Measurements from ENCODE around the gene HOXC6. TPM values are rescaled to one million over a fixed set of nuclear protein-coding genes. Genes with fewer than 3 reads are reported as not detected.

Gene HOXC6
- total RNA-seq, 1 donor from 2014 or later: 2.7 TPM

- peak; percentile 32 for TF ChIP-seq CTCF (conservative IDR thresholded peaks at IDR 0.05; ENCODE audit: low read depth, low read length)
- no peak overlapping the region for H3K4me3 ChIP-seq (ENCODE audit: low read depth, low read length)
- DNase-seq (ENCODE audit: low read depth): no peak
Measured at GRCh38 chr12:54012631-54013409, 15.4 kb upstream of the HOXC6 start.

GRCh38 chr12:54014377-54015017 is 13.7 kb upstream of the HOXC6 start:
- DNase-seq (ENCODE audit: low read depth): no peak
- peak overlapping the region; percentile 39 for H3K4me3 ChIP-seq (ENCODE audit: low read depth, low read length)
- no peak for TF ChIP-seq CTCF (conservative IDR thresholded peaks at IDR 0.05; ENCODE audit: low read depth, low read length)

- no peak overlapping the region for H3K4me3 ChIP-seq (ENCODE audit: low read depth, low read length)
- no peak for DNase-seq (ENCODE audit: low read depth)
- no peak for TF ChIP-seq CTCF (conservative IDR thresholded peaks at IDR 0.05; ENCODE audit: low read depth, low read length)
Measured at GRCh38 chr12:54015018-54015931, 13.0 kb upstream of the HOXC6 start.

- TF ChIP-seq CTCF (conservative IDR thresholded peaks at IDR 0.05; ENCODE audit: low read depth, low read length): no peak
- no peak for DNase-seq (ENCODE audit: low read depth)
Measured at GRCh38 chr12:54016051-54016450, 12.2 kb upstream of the HOXC6 start.

GRCh38 chr12:54016478-54016964 is 11.7 kb upstream of the HOXC6 start:
- no peak for DNase-seq (ENCODE audit: low read depth)
- TF ChIP-seq CTCF (conservative IDR thresholded peaks at IDR 0.05; ENCODE audit: low read depth, low read length): no peak
- peak overlapping the region; percentile 84 for H3K4me3 ChIP-seq (ENCODE audit: low read depth, low read length)

More at GRCh38 chr12:54016051-54016450, 12.2 kb upstream of the HOXC6 start:
- peak overlapping the region; percentile 84 for H3K4me3 ChIP-seq (ENCODE audit: low read depth, low read length)

GRCh38 chr12:54017027-54017788 is 11.0 kb upstream of the HOXC6 start:
- no peak for DNase-seq (ENCODE audit: low read depth)
- H3K4me3 ChIP-seq (ENCODE audit: low read depth, low read length): peak overlapping the region; percentile 84
- peak; percentile 21 for TF ChIP-seq CTCF (conservative IDR thresholded peaks at IDR 0.05; ENCODE audit: low read depth, low read length)

Measured in epithelial cell of proximal tubule (primary cell).